NB4 (cell line): ENCODE measurements around the gene KATNB1.

Experiments used
- POLR2A ChIP-seq: IDR thresholded peaks from 2 replicates; pipeline ENCODE4 v1.6.1; 2011; ENCODE audit warnings: mild to moderate bottlenecking; ENCODE audit not compliant: insufficient read length; ENCODE audit errors: extremely low read depth
- TF ChIP-seq, protein P1 (sequence below): IDR thresholded peaks from one replicate; pipeline ENCODE4 v1.5.1; 2012; ENCODE audit warnings: low read depth, low read length

- no peak for TF ChIP-seq POLR2A
- TF ChIP-seq, protein P1, sequence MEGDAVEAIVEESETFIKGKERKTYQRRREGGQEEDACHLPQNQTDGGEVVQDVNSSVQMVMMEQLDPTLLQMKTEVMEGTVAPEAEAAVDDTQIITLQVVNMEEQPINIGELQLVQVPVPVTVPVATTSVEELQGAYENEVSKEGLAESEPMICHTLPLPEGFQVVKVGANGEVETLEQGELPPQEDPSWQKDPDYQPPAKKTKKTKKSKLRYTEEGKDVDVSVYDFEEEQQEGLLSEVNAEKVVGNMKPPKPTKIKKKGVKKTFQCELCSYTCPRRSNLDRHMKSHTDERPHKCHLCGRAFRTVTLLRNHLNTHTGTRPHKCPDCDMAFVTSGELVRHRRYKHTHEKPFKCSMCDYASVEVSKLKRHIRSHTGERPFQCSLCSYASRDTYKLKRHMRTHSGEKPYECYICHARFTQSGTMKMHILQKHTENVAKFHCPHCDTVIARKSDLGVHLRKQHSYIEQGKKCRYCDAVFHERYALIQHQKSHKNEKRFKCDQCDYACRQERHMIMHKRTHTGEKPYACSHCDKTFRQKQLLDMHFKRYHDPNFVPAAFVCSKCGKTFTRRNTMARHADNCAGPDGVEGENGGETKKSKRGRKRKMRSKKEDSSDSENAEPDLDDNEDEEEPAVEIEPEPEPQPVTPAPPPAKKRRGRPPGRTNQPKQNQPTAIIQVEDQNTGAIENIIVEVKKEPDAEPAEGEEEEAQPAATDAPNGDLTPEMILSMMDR = no peak
Observed at GRCh38 chr16:57744642-57744903, 9.0 kb downstream of the KATNB1 start.
